ENCODE results near the gene COQ3. TPM values are rescaled to one million over a fixed set of nuclear protein-coding genes. Genes with fewer than 3 reads are reported as not detected.

Gene COQ3, protein sequence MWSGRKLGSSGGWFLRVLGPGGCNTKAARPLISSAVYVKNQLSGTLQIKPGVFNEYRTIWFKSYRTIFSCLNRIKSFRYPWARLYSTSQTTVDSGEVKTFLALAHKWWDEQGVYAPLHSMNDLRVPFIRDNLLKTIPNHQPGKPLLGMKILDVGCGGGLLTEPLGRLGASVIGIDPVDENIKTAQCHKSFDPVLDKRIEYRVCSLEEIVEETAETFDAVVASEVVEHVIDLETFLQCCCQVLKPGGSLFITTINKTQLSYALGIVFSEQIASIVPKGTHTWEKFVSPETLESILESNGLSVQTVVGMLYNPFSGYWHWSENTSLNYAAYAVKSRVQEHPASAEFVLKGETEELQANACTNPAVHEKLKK
- total RNA-seq = 2.9 and 10.9 TPM in 2 replicates

GRCh38 chr6:99393698-99394531, at the start of gene COQ3:
TSS of gene COQ3 (minus strand) at chr6:99394195. CDS start at chr6:99394179, 16 bp downstream.

DNA sequence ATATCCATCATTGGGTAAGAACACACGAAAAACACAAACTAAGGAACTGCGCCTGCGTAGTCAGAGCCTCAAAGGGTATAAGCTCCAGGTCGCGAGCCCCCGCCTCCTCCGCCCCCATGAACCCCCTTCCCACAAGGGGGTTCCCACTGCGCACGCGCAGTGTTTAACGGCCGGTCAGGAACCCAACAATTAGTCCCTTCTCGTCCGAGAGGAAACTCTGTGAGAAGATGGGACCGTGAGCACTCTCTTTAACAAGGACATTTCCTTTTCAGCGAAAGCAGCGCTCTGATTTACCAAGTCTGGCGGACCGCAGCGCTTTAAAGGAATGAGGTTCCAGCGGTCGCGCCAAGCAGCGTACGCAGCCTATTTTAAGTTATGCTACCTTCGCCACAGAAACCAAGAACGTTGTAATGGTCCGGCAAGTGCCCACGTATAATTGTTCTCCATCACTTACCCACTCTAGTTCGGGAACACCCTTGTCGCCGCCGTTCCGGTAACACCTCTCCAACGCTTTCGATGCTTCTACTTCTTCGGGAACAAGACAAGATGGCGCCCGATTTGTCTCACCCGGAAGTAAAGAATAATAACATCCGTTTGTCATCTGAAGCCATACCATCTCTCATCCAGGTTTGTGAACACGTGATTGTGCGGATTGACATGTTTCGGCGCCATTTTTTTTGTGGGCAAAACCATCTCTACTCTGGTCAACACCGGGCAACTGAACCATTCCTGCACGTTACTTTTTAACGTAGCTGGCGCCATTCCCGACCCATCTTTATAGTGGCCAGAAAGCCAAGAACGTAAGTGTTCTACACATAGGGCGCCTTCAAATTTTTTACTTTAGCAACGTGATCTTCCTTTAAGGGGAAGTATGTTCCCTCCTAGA, 31.0 kb upstream of the COQ3 start, which contains the start of gene PNISR:
TSS of gene PNISR (minus strand) at position 548 of the 886 bp plus-strand sequence. CDS start 10,649 bp downstream, outside the sequence.

DNA sequence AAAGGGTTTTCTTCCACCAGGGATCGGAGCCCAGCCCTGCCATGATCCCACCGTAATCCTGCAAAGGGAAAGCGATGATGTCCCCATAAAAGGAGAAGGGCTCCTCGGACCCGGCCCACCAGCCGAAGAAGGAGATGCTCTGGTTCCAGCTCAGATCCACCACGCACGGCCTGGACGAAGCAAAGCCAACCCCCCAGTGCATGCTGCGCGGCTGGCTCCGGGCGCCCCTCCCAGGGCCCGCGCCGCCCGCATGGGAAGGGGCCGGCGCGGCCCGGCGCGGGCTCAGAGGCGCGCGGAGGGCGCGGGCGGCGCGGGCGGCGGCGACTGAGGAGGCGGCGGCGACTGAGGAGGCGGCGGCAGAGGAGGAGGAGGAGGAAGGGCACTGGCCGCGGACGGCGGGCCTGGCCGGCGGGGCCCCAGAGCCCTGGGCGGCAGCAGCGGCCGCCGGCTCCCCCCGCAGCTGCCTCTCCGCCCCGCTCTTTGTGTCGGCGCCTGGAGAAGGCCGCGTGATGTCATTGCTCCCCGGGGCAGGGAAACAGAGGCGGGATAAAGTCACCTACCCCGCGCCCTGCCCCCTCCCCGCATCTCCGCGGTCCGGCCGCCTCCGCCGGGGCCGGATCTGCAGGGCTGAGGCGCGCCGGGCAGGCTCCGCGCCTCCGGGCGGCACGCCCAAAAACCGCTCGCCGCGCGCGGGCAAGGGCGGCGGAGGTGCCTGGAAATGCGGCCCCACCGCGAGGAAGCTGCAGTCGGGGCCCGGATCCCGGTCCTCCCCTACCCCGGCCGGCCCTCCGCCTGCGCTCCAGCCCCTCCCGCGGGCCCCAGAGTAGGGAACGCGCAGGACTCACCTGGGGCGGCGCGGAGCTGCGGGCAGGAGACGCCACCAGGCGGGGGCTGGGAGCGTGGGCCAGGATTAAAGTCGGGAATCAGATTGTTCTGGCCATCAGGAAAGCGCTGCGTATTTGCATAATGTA, 44.5 kb downstream of the COQ3 start, which contains the start of gene FAXC:
TSS of gene FAXC (minus strand) at position 504 of the 971 bp plus-strand sequence. CDS start at position 202, 302 bp downstream.

Other genes starting within 250 kb of the COQ3 start
- 3.7 and 5.5 TPM in 2 replicates for gene FAXC, start 44.5 kb downstream of the COQ3 start, total RNA-seq
- gene PNISR, start 31.1 kb upstream of the COQ3 start, total RNA-seq = 18.1 and 26.9 TPM in 2 replicates
- 7.4 and 10.9 TPM in 2 replicates for gene USP45, start 121.2 kb upstream of the COQ3 start, total RNA-seq
- gene CCNC, start 174.5 kb upstream of the COQ3 start, total RNA-seq = 52.0 and 62.0 TPM in 2 replicates
- not detected in 2 replicates for gene PRDM13, start 212.6 kb upstream of the COQ3 start, total RNA-seq